ENCODE data around the gene KIN. TPM values are rescaled to one million over a fixed set of nuclear protein-coding genes. Genes with fewer than 3 reads are reported as not detected.

KIN gene
- total and polyA plus RNA-seq, 12 donors, result 5.4 to 13.3 (median 7.2) TPM

DNA sequence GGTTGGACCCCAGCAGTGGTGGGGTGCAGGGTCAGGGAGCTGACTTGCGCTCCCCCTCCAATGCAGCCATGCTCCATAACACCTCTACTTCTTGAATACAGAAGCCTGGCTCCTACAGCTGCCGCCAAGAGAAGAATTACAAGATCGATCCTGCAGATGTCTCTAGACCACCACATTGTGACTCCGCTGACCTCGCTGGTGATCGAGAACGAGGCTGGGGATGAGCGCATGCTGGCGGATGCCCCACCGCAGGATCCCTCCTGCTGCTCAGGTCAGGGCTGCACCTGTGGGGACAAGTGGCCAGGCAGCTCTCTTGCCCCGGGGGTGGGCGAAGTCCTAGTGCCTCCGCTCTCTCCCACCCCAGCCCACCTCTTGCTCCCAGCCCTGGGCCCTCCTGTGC, 53.0 kb downstream of the KIN start:
- no peaks in the 10 kb centered on the region for H3K36me3 ChIP-seq
- no peak overlapping the region for H3K4me3 ChIP-seq
- H3K27me3 ChIP-seq, result no peaks in the 10 kb centered on the region
- DNase-seq (no peak), ATAC-seq (no peak)
- no peaks in the 10 kb centered on the region for H3K4me1 ChIP-seq
- no peaks in the 10 kb centered on the region for H3K9me3 ChIP-seq
- TF ChIP-seq, protein P1, sequence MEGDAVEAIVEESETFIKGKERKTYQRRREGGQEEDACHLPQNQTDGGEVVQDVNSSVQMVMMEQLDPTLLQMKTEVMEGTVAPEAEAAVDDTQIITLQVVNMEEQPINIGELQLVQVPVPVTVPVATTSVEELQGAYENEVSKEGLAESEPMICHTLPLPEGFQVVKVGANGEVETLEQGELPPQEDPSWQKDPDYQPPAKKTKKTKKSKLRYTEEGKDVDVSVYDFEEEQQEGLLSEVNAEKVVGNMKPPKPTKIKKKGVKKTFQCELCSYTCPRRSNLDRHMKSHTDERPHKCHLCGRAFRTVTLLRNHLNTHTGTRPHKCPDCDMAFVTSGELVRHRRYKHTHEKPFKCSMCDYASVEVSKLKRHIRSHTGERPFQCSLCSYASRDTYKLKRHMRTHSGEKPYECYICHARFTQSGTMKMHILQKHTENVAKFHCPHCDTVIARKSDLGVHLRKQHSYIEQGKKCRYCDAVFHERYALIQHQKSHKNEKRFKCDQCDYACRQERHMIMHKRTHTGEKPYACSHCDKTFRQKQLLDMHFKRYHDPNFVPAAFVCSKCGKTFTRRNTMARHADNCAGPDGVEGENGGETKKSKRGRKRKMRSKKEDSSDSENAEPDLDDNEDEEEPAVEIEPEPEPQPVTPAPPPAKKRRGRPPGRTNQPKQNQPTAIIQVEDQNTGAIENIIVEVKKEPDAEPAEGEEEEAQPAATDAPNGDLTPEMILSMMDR (IDR thresholded peaks at IDR 0.05), result no peak
- intact Hi-C loops (cut with DNase I), result no loop called here
- WGBS, 2 donors, result 86 to 92% methylated on average over 13 of the region's 13 CpGs
- no peak overlapping the region for H3K27ac ChIP-seq

DNA sequence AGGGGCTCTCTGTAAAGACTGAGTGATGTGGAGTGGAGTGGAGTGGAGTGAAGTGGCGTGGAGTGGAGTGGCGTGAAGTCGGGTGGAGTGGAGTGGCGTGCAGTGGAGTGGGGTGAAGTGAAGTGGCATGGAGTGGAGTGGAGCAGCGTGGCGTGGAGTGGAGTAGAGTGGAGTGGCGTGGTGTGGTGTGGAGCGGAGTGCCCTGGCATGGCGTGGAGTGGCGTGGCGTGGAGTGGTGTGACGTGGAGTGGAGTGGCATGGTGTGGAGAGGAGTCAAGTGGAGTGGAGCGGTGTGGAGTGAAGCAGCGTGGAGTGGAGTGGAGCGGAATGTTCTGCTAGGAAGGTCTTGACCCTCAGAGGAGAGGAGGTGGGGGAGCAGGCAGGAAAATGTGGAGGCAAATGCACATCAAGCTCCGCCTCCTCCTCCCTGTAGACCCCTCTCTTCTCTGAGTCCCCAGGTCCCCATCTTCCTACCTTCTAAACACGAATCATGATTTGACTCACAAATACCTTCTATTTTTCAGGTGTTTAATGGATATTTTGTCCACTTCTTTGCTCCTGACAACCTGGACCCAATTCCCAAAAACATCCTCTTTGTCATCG, 64.8 kb downstream of the KIN start:
- H3K4me1 ChIP-seq, result no peaks in the 10 kb centered on the region
- H3K4me3 ChIP-seq, result no peak overlapping the region
- ATAC-seq (no peak), DNase-seq (no peak)
- H3K27me3 ChIP-seq, result peaks cover 0 to 7% (median 0%) of the 10 kb centered on the region in 7 donors
- no peak overlapping the region for H3K27ac ChIP-seq
- H3K36me3 ChIP-seq, result no peaks in the 10 kb centered on the region
- no peaks in the 10 kb centered on the region for H3K9me3 ChIP-seq
- TF ChIP-seq, protein P1 (IDR thresholded peaks at IDR 0.05), result no peak
- intact Hi-C loops (cut with DNase I), result no loop called here
- 91 to 93% methylated on average over 18 of the region's 18 CpGs for WGBS, 2 donors

DNA sequence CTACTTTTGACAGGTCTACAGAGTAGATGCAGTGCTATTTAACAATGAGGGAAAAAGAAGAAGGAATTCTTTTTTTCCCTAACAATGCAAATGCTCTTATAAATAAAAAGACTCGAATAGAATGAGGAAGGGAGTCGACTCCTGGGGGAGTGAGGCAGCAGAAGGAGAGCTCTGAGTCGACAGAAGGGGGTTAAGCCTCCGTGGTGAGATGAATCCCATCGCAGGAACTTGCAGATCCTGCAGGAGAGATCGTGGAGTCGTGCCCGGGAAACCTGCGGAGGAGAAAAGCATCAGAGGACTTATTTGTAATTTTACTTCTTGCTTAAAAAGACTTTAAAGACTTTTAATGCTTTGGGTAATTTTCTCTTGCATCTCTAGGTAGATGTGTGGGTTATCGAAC, 67.3 kb downstream of the KIN start:
- Histone ChIP-seq H3K27me3 (peaks cover 0 to 12% (median 0%) of the 10 kb centered on the region in 7 donors), H3K4me3 (no peak overlapping the region), H3K9me3 (no peaks in the 10 kb centered on the region), H3K36me3 (no peaks in the 10 kb centered on the region), H3K4me1 (no peaks in the 10 kb centered on the region), H3K27ac (no peak overlapping the region)
- TF ChIP-seq, protein P1 (IDR thresholded peaks at IDR 0.05), result no peak
- intact Hi-C loops (cut with DNase I), result no loop called here
- ATAC-seq (no peak), DNase-seq (no peak)
- WGBS, 2 donors, result 72 to 75% methylated on average over 10 of the region's 10 CpGs

DNA sequence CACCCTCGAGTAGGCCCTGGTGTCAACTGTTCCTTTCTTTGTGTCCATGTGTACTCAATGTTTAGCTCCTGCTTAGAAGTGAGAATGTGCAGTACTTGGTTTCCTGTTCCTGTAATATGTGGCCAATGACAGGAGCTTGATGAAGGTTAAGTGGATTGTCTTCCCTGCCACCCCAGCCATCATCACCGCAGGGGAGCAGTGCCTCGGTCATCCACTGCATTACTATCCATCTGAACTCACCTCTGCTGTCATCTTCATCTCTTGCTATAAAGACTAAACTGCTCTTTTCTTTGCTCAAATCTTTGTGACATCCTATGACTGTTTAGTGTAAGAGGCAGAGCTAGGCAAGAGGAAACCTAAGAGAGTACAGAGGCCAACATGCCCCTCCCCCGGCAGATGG, 69.1 kb downstream of the KIN start:
- TF ChIP-seq, protein P1 (IDR thresholded peaks at IDR 0.05), result no peak
- WGBS, 2 donors, result 80 to 82% methylated on average over 4 of the region's 4 CpGs
- H3K36me3 ChIP-seq, result no peaks in the 10 kb centered on the region
- H3K4me1 ChIP-seq, result no peaks in the 10 kb centered on the region
- H3K4me3 ChIP-seq, result no peak overlapping the region
- H3K27me3 ChIP-seq, result peaks cover 0 to 7% (median 0%) of the 10 kb centered on the region in 7 donors
- H3K27ac ChIP-seq, result no peak overlapping the region
- DNase-seq, result no peak
- intact Hi-C loops (cut with DNase I), result no loop called here
- no peak for ATAC-seq
- H3K9me3 ChIP-seq, result no peaks in the 10 kb centered on the region

Measured in heart right ventricle (tissue), 16 donors.